WTC11 (cell line): ENCODE data around the gene ZBP1. TPM values are rescaled to one million over a fixed set of nuclear protein-coding genes. Genes with fewer than 3 reads are reported as not detected.

ENCODE experiments used
- ATAC-seq: fragments of 200-7000 bp; cut with Tn5 transposase; 2 replicates; pipeline ENCODE4 v1.10.0; 2021; ENCODE audit warnings: mild to moderate bottlenecking, moderate library complexity
- CTCF ChIA-PET: fragments of 300-600 bp; sonication (Branson Sonifier 250); formaldehyde crosslinking; loops from one replicate; lab custom pipeline; 2021; ENCODE audit warnings: antibody characterized with exemption; lab: Charles Lee
- POLR2A ChIA-PET: fragments of 350-600 bp; sonication (Branson Sonifier 250); formaldehyde crosslinking; loops from one replicate; lab custom pipeline; 2021; ENCODE audit warnings: antibody characterized with exemption; lab: Charles Lee
- DNase-seq: peaks from one replicate; pipeline ENCODE4 v3.0.0; 2021; ENCODE audit warnings: low spot score
- H3K27ac Mint-ChIP-seq: 2 replicates; pipeline ENCODE4 v1.8.0; 2021; ENCODE audit warnings: mixed read lengths
- H3K27me3 Mint-ChIP-seq: 2 replicates; pipeline ENCODE4 v1.8.0; 2021; ENCODE audit warnings: low read depth, mild to moderate bottlenecking, moderate library complexity, mixed read lengths
- H3K36me3 Mint-ChIP-seq: 2 replicates; pipeline ENCODE4 v1.8.0; 2021; ENCODE audit warnings: mixed read lengths
- H3K4me1 Mint-ChIP-seq: 2 replicates; pipeline ENCODE4 v1.8.0; 2022; ENCODE audit warnings: mixed read lengths
- H3K4me3 Mint-ChIP-seq: 2 replicates; pipeline ENCODE4 v1.8.0; 2021; ENCODE audit warnings: mild to moderate bottlenecking, moderate library complexity, mixed read lengths
- H3K9me3 Mint-ChIP-seq: 2 replicates; pipeline ENCODE4 v1.8.0; 2021; ENCODE audit warnings: mixed read lengths
- FOXP1 ChIP-seq: sonication (generic); formaldehyde crosslinking; IDR thresholded peaks from 2 replicates; pipeline ENCODE4 v1.8.0; 2022; ENCODE audit warnings: missing genetic modification reagents, mild to moderate bottlenecking, moderate library complexity, borderline replicate concordance
- GTF2I ChIP-seq: fragments of 250-450 bp; sonication (Bioruptor Pico); conservative IDR thresholded peaks from 2 replicates; pipeline ENCODE4 v1.4.0; 2021; ENCODE audit warnings: mild to moderate bottlenecking
- HMGA2 ChIP-seq: fragments of 250-450 bp; sonication (Bioruptor Pico); IDR thresholded peaks from 2 replicates; pipeline ENCODE4 v1.4.0; 2021; ENCODE audit warnings: mild to moderate bottlenecking, moderate library complexity
- JAZF1 ChIP-seq: fragments of 250-450 bp; sonication (Bioruptor Pico); IDR thresholded peaks from 2 replicates; pipeline ENCODE4 v1.9.0; 2021; ENCODE audit warnings: moderate library complexity, mild to moderate bottlenecking, inconsistent platforms
- MYBL2 ChIP-seq: sonication (generic); formaldehyde crosslinking; IDR thresholded peaks from 2 replicates; pipeline ENCODE4 v1.8.1; 2023; ENCODE audit warnings: mild to moderate bottlenecking, moderate library complexity, missing genetic modification reagents
- NFYB ChIP-seq: sonication (generic); formaldehyde crosslinking; conservative IDR thresholded peaks from 2 replicates; pipeline ENCODE4 v1.8.0; 2022; ENCODE audit warnings: low read depth, missing genetic modification reagents
- NR3C1 ChIP-seq: sonication (generic); formaldehyde crosslinking; conservative IDR thresholded peaks from 2 replicates; pipeline ENCODE4 v1.8.1; 2023; ENCODE audit warnings: low read depth, mild to moderate bottlenecking, missing genetic modification reagents
- OVOL2 ChIP-seq: fragments of 250-450 bp; sonication (Bioruptor Pico); IDR thresholded peaks from 2 replicates; pipeline ENCODE4 v1.9.0; 2021; ENCODE audit warnings: mild to moderate bottlenecking, borderline replicate concordance
- RELA ChIP-seq: sonication (generic); formaldehyde crosslinking; IDR thresholded peaks from 2 replicates; pipeline ENCODE4 v1.8.1; 2022; ENCODE audit warnings: missing genetic modification reagents, mild to moderate bottlenecking, borderline replicate concordance
- RORB ChIP-seq: fragments of 250-450 bp; sonication (Bioruptor Pico); IDR thresholded peaks from 2 replicates; pipeline ENCODE4 v1.9.0; 2021; ENCODE audit warnings: mild to moderate bottlenecking
- SMAD4 ChIP-seq: sonication (generic); formaldehyde crosslinking; IDR thresholded peaks from 2 replicates; pipeline ENCODE4 v1.8.0; 2022; ENCODE audit warnings: mild to moderate bottlenecking, missing genetic modification reagents
- TEAD4 ChIP-seq: sonication (generic); formaldehyde crosslinking; IDR thresholded peaks from 2 replicates; pipeline ENCODE4 v1.8.0; 2022; ENCODE audit warnings: mild to moderate bottlenecking, missing genetic modification reagents
- ZNF232 ChIP-seq: sonication (generic); formaldehyde crosslinking; IDR thresholded peaks from 2 replicates; pipeline ENCODE4 v1.8.0; 2022; ENCODE audit warnings: mild to moderate bottlenecking, missing genetic modification reagents
- total RNA-seq: library from RNA; stranded (reverse); gene quantifications from 3 replicates; pipeline ENCODE4 v1.2.3, GENCODE V29; 2021
- TF ChIP-seq, protein P1 (sequence below): sonication (generic); formaldehyde crosslinking; IDR thresholded peaks from 2 replicates; pipeline ENCODE4 v1.8.1; 2022; ENCODE audit warnings: mild to moderate bottlenecking, moderate library complexity, missing genetic modification reagents
- TF ChIP-seq, protein P2 (sequence below): fragments of 250-450 bp; sonication (Bioruptor Pico); IDR thresholded peaks from 2 replicates; pipeline ENCODE4 v1.9.0; 2021; ENCODE audit warnings: mild to moderate bottlenecking
- TF ChIP-seq, protein P3 (sequence below): sonication (generic); formaldehyde crosslinking; IDR thresholded peaks from 2 replicates; pipeline ENCODE4 v1.8.1; 2022; ENCODE audit warnings: mild to moderate bottlenecking, missing genetic modification reagents, moderate library complexity, borderline replicate concordance
- TF ChIP-seq, protein P4 (sequence below): sonication (generic); formaldehyde crosslinking; IDR thresholded peaks from 2 replicates; pipeline ENCODE4 v1.8.1; 2023; ENCODE audit warnings: mild to moderate bottlenecking, missing genetic modification reagents, borderline replicate concordance
- TF ChIP-seq, protein P5 (sequence below): sonication (generic); formaldehyde crosslinking; IDR thresholded peaks from 2 replicates; pipeline ENCODE4 v1.8.1; 2023; ENCODE audit warnings: mild to moderate bottlenecking, missing genetic modification reagents
- TF ChIP-seq, protein P6 (sequence below): fragments of 250-450 bp; sonication (Bioruptor Pico); IDR thresholded peaks from 2 replicates; pipeline ENCODE4 v1.9.0; 2021; ENCODE audit warnings: mild to moderate bottlenecking

Gene ZBP1
- total RNA-seq, 1 experiment from 2014 or later: not detected

DNA sequence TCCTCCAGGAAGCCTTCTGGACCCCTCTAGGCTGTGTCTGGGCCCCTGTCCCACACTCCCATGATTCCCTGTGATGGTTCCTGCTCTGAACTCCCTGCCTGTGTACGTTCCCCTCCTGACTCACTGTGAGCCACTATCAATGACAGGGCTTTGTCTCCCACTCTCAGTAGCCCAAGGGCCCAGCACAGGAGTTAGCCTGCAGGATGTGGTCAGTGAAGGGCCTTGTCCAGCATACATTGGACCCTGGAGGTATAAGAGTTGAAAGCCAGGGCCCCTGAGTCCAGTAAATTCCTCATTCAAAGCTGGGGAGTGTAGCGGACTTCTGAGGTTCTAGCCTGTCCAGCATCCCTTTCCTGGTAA lies 19.0 kb downstream of the ZBP1 start:
- Mint-ChIP-seq H3K27ac (no peak overlapping the region), H3K4me1 (peaks cover 3% of the 10 kb centered on the region; the same call in 1 of the 2 replicates), H3K9me3 (peaks cover 9% of the 10 kb centered on the region; the same call in 1 of the 2 replicates), H3K27me3 (peaks cover 2% of the 10 kb centered on the region; the same call in 1 of the 2 replicates), H3K36me3 (no peaks in the 10 kb centered on the region), H3K4me3 (no peak overlapping the region)
- POLR2A ChIA-PET: interaction anchor here (0.7 kb wide), 1 partner anchor 89 kb away, joined by 3 read pairs; no protein-coding TSS in a partner anchor
- TF ChIP-seq RELA (CRISPR knock-in tag): no peak
- no peak for TF ChIP-seq GTF2I (CRISPR knock-in tag)
- TF ChIP-seq JAZF1 (CRISPR knock-in tag): no peak
- TF ChIP-seq, protein P1, sequence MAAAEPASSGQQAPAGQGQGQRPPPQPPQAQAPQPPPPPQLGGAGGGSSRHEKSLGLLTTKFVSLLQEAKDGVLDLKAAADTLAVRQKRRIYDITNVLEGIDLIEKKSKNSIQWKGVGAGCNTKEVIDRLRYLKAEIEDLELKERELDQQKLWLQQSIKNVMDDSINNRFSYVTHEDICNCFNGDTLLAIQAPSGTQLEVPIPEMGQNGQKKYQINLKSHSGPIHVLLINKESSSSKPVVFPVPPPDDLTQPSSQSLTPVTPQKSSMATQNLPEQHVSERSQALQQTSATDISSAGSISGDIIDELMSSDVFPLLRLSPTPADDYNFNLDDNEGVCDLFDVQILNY: no peak
- TF ChIP-seq OVOL2 (CRISPR knock-in tag): no peak
- TF ChIP-seq, protein P2, sequence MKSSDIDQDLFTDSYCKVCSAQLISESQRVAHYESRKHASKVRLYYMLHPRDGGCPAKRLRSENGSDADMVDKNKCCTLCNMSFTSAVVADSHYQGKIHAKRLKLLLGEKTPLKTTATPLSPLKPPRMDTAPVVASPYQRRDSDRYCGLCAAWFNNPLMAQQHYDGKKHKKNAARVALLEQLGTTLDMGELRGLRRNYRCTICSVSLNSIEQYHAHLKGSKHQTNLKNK: no peak
- no peak for TF ChIP-seq RORB (CRISPR knock-in tag)
- TF ChIP-seq NR3C1 (CRISPR knock-in tag): no peak
- TF ChIP-seq MYBL2 (CRISPR knock-in tag): no peak
- TF ChIP-seq, protein P3, sequence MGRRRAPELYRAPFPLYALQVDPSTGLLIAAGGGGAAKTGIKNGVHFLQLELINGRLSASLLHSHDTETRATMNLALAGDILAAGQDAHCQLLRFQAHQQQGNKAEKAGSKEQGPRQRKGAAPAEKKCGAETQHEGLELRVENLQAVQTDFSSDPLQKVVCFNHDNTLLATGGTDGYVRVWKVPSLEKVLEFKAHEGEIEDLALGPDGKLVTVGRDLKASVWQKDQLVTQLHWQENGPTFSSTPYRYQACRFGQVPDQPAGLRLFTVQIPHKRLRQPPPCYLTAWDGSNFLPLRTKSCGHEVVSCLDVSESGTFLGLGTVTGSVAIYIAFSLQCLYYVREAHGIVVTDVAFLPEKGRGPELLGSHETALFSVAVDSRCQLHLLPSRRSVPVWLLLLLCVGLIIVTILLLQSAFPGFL (CRISPR knock-in tag): no peak
- TF ChIP-seq, protein P4, sequence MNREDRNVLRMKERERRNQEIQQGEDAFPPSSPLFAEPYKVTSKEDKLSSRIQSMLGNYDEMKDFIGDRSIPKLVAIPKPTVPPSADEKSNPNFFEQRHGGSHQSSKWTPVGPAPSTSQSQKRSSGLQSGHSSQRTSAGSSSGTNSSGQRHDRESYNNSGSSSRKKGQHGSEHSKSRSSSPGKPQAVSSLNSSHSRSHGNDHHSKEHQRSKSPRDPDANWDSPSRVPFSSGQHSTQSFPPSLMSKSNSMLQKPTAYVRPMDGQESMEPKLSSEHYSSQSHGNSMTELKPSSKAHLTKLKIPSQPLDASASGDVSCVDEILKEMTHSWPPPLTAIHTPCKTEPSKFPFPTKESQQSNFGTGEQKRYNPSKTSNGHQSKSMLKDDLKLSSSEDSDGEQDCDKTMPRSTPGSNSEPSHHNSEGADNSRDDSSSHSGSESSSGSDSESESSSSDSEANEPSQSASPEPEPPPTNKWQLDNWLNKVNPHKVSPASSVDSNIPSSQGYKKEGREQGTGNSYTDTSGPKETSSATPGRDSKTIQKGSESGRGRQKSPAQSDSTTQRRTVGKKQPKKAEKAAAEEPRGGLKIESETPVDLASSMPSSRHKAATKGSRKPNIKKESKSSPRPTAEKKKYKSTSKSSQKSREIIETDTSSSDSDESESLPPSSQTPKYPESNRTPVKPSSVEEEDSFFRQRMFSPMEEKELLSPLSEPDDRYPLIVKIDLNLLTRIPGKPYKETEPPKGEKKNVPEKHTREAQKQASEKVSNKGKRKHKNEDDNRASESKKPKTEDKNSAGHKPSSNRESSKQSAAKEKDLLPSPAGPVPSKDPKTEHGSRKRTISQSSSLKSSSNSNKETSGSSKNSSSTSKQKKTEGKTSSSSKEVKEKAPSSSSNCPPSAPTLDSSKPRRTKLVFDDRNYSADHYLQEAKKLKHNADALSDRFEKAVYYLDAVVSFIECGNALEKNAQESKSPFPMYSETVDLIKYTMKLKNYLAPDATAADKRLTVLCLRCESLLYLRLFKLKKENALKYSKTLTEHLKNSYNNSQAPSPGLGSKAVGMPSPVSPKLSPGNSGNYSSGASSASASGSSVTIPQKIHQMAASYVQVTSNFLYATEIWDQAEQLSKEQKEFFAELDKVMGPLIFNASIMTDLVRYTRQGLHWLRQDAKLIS (CRISPR knock-in tag): no peak
- TF ChIP-seq, protein P5, sequence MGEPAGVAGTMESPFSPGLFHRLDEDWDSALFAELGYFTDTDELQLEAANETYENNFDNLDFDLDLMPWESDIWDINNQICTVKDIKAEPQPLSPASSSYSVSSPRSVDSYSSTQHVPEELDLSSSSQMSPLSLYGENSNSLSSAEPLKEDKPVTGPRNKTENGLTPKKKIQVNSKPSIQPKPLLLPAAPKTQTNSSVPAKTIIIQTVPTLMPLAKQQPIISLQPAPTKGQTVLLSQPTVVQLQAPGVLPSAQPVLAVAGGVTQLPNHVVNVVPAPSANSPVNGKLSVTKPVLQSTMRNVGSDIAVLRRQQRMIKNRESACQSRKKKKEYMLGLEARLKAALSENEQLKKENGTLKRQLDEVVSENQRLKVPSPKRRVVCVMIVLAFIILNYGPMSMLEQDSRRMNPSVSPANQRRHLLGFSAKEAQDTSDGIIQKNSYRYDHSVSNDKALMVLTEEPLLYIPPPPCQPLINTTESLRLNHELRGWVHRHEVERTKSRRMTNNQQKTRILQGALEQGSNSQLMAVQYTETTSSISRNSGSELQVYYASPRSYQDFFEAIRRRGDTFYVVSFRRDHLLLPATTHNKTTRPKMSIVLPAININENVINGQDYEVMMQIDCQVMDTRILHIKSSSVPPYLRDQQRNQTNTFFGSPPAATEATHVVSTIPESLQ: no peak
- no peak for TF ChIP-seq TEAD4 (CRISPR knock-in tag)
- no peak for DNase-seq
- CTCF ChIA-PET: interaction anchor here (0.6 to 1.4 kb wide), 3 partner anchors 22 to 579 kb away, joined by 3 to 7 read pairs (median 4); no protein-coding TSS in a partner anchor
- no peak for ATAC-seq

DNA sequence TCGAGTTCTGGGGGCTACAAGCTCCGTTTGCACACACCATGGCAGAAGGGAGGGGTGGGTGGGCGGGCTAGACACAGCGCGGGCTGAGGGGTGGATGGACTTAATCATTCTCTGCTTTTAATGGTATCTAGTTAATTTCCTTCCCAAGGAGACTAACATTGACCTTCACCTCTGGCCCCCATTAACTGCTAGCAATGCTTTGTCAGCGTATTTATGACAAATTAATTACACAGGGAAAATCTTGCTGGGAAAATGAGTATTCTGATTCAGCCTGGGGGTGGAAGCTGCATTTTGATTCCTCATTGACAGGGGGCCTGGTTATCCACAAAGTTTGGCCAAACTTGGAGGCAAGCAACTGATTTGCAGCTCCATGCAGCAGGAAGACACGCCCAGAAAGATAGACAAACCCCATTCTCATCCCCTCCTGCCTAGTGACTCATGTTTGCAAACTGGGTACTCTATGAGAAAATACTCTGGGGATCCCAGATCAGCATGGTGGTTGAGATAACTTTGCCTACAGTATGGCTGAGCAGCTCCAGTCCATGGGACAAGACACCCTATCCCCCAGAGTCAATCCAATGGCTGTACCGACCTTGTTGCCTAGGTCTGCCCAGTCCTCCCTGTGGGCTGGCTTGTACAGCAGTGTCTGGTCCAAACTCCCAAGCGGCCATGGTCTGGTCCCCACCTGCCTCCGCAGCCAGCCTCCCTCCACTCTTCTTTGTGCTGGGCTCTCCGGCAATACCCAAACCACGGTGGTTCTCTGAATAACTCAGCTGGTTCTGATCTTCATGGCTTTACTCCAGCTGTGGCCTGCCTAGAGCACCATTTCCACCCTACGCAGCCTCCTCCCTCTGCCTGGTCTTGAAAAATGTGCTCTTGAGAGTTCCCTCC lies 19.7 kb downstream of the ZBP1 start:
- POLR2A ChIA-PET: no interaction called here
- Mint-ChIP-seq H3K9me3 (peaks cover 9% of the 10 kb centered on the region; the same call in 1 of the 2 replicates), H3K4me1 (peaks cover 3% of the 10 kb centered on the region; the same call in 1 of the 2 replicates), H3K4me3 (no peak overlapping the region), H3K36me3 (no peaks in the 10 kb centered on the region), H3K27ac (no peak overlapping the region), H3K27me3 (peaks cover 2% of the 10 kb centered on the region; the same call in 1 of the 2 replicates)
- ATAC-seq: no peak
- DNase-seq: no peak
- CTCF ChIA-PET: interaction anchor here (0.7 to 1.4 kb wide), 4 partner anchors 7 to 579 kb away, joined by 3 to 4 read pairs (median 3); no protein-coding TSS in a partner anchor
- TF ChIP-seq GTF2I (CRISPR knock-in tag): no peak
- TF ChIP-seq, protein P5: no peak
- TF ChIP-seq, protein P6, sequence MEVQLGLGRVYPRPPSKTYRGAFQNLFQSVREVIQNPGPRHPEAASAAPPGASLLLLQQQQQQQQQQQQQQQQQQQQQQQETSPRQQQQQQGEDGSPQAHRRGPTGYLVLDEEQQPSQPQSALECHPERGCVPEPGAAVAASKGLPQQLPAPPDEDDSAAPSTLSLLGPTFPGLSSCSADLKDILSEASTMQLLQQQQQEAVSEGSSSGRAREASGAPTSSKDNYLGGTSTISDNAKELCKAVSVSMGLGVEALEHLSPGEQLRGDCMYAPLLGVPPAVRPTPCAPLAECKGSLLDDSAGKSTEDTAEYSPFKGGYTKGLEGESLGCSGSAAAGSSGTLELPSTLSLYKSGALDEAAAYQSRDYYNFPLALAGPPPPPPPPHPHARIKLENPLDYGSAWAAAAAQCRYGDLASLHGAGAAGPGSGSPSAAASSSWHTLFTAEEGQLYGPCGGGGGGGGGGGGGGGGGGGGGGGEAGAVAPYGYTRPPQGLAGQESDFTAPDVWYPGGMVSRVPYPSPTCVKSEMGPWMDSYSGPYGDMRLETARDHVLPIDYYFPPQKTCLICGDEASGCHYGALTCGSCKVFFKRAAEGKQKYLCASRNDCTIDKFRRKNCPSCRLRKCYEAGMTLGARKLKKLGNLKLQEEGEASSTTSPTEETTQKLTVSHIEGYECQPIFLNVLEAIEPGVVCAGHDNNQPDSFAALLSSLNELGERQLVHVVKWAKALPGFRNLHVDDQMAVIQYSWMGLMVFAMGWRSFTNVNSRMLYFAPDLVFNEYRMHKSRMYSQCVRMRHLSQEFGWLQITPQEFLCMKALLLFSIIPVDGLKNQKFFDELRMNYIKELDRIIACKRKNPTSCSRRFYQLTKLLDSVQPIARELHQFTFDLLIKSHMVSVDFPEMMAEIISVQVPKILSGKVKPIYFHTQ: no peak
- no peak for TF ChIP-seq ZNF232 (CRISPR knock-in tag)
- no peak for TF ChIP-seq FOXP1
- no peak for TF ChIP-seq HMGA2 (CRISPR knock-in tag)
- no peak for TF ChIP-seq SMAD4
- TF ChIP-seq NFYB: no peak
